Measurements from ENCODE around the gene CUX1.
"Not testable (repeated sequence)": the region's sequence is repeated elsewhere in the genome, so short reads cannot be mapped to it uniquely, and the experiment has no call there.

The CUX1 gene

DNA sequence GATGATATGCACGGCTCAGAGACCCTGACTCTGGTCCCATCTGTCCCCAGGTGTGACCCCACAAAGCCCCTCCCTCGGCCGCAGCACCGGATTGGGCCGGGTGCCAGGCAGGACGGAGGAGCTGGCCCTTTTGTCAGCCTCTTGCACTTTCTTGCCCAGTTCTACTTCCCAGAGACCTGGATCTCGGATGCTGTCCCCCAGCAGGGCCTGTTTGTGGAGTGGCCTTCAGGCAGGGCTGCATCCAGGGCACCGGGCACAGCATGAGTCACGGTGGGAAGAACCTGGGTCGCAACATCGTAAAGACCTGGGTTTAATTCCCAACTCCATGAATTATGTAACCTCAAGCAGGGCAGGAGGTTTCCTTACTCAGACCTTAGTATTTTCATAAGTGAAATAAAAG is 310.9 kb downstream of the CUX1 start:
- Histone ChIP-seq H3K9ac (ENCODE audit: low read length) (no peak overlapping the region), H3K27me3 (ENCODE audit: control insufficient read depth, insufficient read depth, low read length) (no peaks in the 10 kb centered on the region), H3K4me3 (ENCODE audit: low read length) (no peak overlapping the region), H3K27ac (ENCODE audit: low read depth, low read length) (no peak overlapping the region), H3K36me3 (ENCODE audit: control insufficient read depth, insufficient read depth, low read length) (no peaks in the 10 kb centered on the region), H3K4me1 (ENCODE audit: control insufficient read depth, insufficient read depth, low read length) (peaks cover 2% of the 10 kb centered on the region)

DNA sequence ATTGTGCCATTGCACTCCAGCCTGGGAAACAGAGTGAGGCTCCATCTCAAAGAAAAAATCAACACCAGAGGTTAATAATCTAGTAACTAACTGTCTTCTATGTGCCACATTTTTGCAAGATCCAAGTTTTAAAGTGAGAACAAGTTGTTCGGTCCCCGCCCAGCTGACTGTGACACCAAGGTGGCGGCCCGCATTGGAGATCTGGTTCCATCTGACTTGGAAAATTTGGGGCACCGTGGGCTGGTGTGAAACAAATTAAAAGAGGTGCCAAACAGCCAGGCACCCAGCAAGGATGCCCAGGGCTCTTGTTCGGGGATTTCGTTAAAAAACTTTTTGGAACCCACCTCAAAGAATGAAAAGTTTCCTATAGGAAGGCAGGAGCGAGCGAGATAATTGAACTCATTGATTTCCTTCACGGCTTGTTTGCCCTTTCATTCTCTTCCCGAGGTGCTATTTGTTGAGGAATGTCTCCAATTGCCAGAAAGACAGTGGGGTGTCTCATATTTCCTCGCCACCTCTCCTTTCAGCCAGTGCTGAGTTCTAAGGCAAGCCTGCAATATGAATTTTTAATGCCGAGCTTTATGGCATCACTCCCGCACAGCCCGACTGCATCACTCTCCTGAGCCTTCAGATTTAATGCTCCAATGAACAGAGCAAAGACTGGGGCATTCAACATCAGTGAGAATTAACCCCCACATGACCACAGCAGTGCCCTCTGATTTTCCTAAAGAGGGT is 312.4 kb downstream of the CUX1 start:
- no peaks in the 10 kb centered on the region for H3K27me3 ChIP-seq (ENCODE audit: control insufficient read depth, insufficient read depth, low read length)
- no peak overlapping the region for H3K4me3 ChIP-seq (ENCODE audit: low read length)
- no peaks in the 10 kb centered on the region for H3K36me3 ChIP-seq (ENCODE audit: control insufficient read depth, insufficient read depth, low read length)
- no peak overlapping the region for H3K9ac ChIP-seq (ENCODE audit: low read length)
- H3K27ac ChIP-seq (ENCODE audit: low read depth, low read length) = no peak overlapping the region
- peaks cover 2% of the 10 kb centered on the region for H3K4me1 ChIP-seq (ENCODE audit: control insufficient read depth, insufficient read depth, low read length)

DNA sequence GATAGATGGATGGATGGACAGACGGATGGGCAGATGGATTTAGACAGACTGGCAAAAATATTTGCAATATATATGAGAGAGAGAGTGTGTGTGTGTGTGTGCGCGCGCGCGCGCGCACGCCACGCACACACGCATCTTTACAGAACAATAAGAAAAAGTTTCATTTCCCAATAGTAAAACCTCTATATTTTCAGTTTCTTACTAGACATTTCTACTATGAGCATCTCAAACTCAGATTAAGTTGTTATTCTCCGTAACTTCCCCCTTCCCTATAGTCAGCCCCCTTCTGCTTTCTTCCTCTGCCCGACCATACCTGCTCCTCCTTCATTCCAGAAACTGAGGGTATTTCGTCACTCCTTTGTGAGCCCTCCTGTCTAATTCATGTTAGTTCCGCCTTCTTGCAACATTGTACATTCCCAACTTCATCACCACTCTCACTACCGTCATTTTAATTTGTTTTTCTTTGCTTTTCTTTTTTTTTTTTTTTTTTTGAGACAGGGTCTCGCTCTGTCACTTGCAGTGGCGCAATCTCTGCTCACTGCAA is 314.9 kb downstream of the CUX1 start:
- H3K36me3 ChIP-seq (ENCODE audit: control insufficient read depth, insufficient read depth, low read length) = no peaks in the 10 kb centered on the region
- H3K9ac ChIP-seq (ENCODE audit: low read length) = no peak overlapping the region
- H3K27ac ChIP-seq (ENCODE audit: low read depth, low read length) = no peak overlapping the region
- no peaks in the 10 kb centered on the region for H3K4me1 ChIP-seq (ENCODE audit: control insufficient read depth, insufficient read depth, low read length)
- no peaks in the 10 kb centered on the region for H3K27me3 ChIP-seq (ENCODE audit: control insufficient read depth, insufficient read depth, low read length)
- H3K4me3 ChIP-seq (ENCODE audit: low read length) = no peak overlapping the region

DNA sequence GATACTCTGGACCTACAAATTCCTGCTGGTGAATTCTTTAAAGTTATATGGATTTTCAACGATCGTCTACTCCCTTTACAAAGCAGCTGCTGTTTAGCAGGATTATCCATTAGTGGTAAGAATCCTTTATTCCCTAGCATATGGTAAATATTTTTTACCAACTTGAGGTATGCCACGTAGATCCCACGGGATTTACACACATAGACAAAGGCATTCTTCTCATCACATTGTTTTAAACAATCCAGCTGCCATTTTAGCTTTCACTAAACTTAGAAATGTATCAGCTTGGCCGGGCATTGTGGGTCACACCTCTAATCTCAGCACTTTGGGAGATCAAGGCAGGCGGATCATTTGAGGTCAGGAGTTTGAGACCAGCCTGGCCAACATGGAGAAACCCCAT is 321.2 kb downstream of the CUX1 start:
- no peak overlapping the region for H3K9ac ChIP-seq (ENCODE audit: low read length)
- H3K27ac ChIP-seq (ENCODE audit: low read depth, low read length) = no peak overlapping the region
- no peaks in the 10 kb centered on the region for H3K4me1 ChIP-seq (ENCODE audit: control insufficient read depth, insufficient read depth, low read length)
- H3K36me3 ChIP-seq (ENCODE audit: control insufficient read depth, insufficient read depth, low read length) = no peaks in the 10 kb centered on the region
- H3K27me3 ChIP-seq (ENCODE audit: control insufficient read depth, insufficient read depth, low read length) = no peaks in the 10 kb centered on the region
- H3K4me3 ChIP-seq (ENCODE audit: low read length) = no peak overlapping the region

DNA sequence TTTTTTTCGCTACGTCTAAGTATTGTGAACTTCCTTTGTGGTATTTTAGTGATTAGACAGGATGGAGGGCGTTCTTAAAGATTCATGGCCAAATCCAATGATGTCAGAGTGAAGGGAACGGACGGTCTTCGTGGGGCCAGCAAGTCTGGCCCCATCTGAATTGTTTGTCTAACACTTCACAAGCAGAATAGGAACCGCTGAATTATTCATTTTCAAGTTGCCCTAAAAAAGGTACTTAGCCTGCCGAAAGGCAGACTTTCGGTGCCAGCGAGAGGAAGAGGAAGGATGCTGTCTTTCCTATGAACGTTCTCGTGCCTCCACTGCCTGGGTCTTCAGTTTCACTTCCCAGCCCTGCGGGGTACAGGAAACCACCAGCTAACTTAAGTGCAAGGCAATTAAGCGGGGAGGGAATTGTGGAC is 323.5 kb downstream of the CUX1 start:
- no peaks in the 10 kb centered on the region for H3K36me3 ChIP-seq (ENCODE audit: control insufficient read depth, insufficient read depth, low read length)
- H3K4me3 ChIP-seq (ENCODE audit: low read length) = no peak overlapping the region
- H3K4me1 ChIP-seq (ENCODE audit: control insufficient read depth, insufficient read depth, low read length) = no peaks in the 10 kb centered on the region
- H3K9ac ChIP-seq (ENCODE audit: low read length) = no peak overlapping the region
- H3K27ac ChIP-seq (ENCODE audit: low read depth, low read length) = no peak overlapping the region
- H3K27me3 ChIP-seq (ENCODE audit: control insufficient read depth, insufficient read depth, low read length) = no peaks in the 10 kb centered on the region

DNA sequence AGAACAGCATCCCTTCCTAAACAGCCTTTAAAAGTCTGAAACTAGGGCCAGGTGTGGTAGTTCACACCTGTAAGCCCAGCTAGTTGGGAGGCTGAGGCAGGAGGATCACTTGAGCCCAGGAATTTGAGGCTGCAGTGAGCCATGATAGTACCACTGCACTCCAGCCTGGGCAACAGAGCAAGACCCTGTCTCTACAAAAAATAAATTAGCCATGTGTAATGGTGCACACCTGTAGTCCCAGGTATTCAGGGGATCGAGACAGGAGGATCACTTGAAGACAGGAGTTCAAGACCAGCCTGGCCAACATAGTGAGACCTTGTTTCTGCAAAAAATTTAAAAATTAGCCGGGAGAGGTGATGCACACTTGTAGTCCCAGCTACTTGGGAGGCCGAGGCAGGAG is 325.0 kb downstream of the CUX1 start:
- not testable (repeated sequence) for H3K4me3 ChIP-seq (ENCODE audit: low read length); H3K27me3 ChIP-seq (ENCODE audit: control insufficient read depth, insufficient read depth, low read length); H3K27ac ChIP-seq (ENCODE audit: low read depth, low read length); H3K9ac ChIP-seq (ENCODE audit: low read length); H3K36me3 ChIP-seq (ENCODE audit: control insufficient read depth, insufficient read depth, low read length); H3K4me1 ChIP-seq (ENCODE audit: control insufficient read depth, insufficient read depth, low read length)

DNA sequence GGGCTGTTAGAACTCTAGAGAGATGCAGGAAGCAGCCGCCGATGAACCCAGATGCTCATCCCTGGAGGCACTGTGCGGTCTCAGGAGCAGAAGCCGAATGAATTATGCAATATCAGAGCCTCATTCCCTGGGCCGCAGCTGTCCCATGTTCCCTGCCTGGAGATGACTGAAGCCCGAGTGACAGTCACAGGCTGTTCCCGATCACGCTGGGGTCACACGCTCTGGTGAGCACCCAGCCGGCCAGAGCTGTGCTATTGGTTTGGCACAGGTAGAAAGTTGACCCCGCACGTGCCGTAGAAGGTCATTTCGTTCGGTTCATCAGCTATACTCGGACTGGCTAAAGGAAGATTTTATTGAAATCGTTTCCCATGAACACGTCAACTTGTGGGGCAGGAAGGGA is 328.7 kb downstream of the CUX1 start:
- Histone ChIP-seq H3K27ac (ENCODE audit: low read depth, low read length) (no peak overlapping the region), H3K4me1 (ENCODE audit: control insufficient read depth, insufficient read depth, low read length) (no peaks in the 10 kb centered on the region), H3K4me3 (ENCODE audit: low read length) (no peak overlapping the region), H3K36me3 (ENCODE audit: control insufficient read depth, insufficient read depth, low read length) (no peaks in the 10 kb centered on the region), H3K27me3 (ENCODE audit: control insufficient read depth, insufficient read depth, low read length) (no peaks in the 10 kb centered on the region), H3K9ac (ENCODE audit: low read length) (no peak overlapping the region)

DNA sequence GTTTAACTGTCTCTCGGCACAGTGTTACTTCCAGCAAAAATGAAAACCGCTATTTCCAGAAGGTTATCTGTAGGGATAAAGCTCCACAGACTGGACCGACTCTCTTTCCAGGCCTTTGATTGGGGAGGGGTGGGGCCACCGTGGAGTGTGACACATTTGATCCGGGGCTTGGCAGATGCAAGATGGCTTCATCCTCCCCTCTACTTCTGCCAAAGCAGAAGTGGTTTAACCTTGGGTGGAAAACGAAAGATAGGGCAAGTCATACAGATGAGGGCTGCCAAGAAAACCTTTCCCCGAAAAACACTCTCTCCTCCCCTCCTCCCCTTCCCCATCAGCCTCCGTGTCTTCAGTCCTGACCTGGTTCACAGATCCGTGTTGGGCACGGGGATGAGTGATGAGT is 329.6 kb downstream of the CUX1 start:
- H3K4me1 ChIP-seq (ENCODE audit: control insufficient read depth, insufficient read depth, low read length) = no peaks in the 10 kb centered on the region
- no peak overlapping the region for H3K9ac ChIP-seq (ENCODE audit: low read length)
- no peak overlapping the region for H3K27ac ChIP-seq (ENCODE audit: low read depth, low read length)

DNA sequence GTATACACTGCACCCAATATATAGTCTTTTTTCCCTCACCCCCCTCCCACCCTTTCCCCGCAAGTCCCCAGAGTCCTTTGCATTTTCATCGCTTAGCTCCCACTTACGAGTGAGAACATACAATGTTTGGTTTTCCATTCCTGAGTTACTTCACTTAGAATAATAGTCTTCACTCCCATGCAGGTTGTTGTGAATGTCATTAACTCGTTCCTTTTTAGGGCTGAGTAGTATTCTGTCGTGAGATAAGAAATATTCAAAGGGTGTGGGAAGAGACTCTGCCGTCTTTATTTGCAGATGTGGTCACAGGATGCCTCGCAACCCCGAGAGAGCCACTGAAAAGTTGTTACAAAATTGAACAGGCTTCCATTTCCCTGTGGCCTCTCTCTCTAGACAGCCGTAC is 331.4 kb downstream of the CUX1 start:
- H3K4me3 ChIP-seq (ENCODE audit: low read length) = no peak overlapping the region
- H3K9ac ChIP-seq (ENCODE audit: low read length) = no peak overlapping the region
- peaks cover 6% of the 10 kb centered on the region for H3K4me1 ChIP-seq (ENCODE audit: control insufficient read depth, insufficient read depth, low read length)
- H3K27me3 ChIP-seq (ENCODE audit: control insufficient read depth, insufficient read depth, low read length) = no peaks in the 10 kb centered on the region
- no peaks in the 10 kb centered on the region for H3K36me3 ChIP-seq (ENCODE audit: control insufficient read depth, insufficient read depth, low read length)
- H3K27ac ChIP-seq (ENCODE audit: low read depth, low read length) = no peak overlapping the region

More for the DNA sequence above, 329.6 kb downstream of the CUX1 start:
- Histone ChIP-seq H3K36me3 (ENCODE audit: control insufficient read depth, insufficient read depth, low read length) (no peaks in the 10 kb centered on the region), H3K27me3 (ENCODE audit: control insufficient read depth, insufficient read depth, low read length) (no peaks in the 10 kb centered on the region), H3K4me3 (ENCODE audit: low read length) (no peak overlapping the region)

DNA sequence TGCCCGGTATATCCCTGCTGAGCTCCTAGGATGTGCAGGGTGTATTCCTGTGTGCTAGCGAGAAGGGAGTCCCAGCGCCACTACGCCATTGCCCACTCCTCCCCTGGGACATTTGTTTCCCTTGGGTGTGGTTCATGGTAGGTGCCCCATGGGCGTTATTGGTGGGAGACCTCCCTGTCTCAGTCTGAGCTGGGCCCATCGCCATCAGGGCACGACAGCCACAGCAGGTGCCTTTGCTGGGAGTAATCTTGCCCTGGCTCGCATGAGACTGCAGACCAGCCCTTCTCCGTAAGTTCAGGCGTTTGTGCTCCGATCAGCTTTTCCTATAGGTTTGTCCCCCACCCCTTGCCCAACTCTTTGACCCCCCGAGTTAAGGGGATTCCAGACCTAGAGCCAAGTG is 332.0 kb downstream of the CUX1 start:
- Histone ChIP-seq H3K36me3 (ENCODE audit: control insufficient read depth, insufficient read depth, low read length) (no peaks in the 10 kb centered on the region), H3K27me3 (ENCODE audit: control insufficient read depth, insufficient read depth, low read length) (no peaks in the 10 kb centered on the region), H3K9ac (ENCODE audit: low read length) (no peak overlapping the region), H3K4me1 (ENCODE audit: control insufficient read depth, insufficient read depth, low read length) (peaks cover 6% of the 10 kb centered on the region), H3K27ac (ENCODE audit: low read depth, low read length) (no peak overlapping the region), H3K4me3 (ENCODE audit: low read length) (no peak overlapping the region)

DNA sequence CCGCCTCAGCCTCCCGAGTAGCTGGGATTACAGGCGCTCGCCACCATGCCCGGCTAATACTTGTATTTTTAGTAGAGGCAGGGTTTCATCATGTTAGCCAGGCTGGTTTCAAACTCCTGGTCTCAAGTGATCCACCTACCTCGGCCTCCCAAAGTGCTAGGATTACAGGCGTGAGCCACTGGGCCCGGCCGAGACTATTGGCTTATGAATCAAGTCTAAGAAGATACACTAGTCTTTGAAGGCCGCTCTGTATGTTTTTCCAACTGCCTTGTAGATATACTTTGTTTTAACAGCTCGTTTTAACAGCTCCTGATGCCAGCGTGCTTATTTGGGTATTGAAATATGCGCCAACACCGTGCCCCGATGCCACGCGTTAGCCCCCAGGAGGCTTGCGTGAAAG is 332.8 kb downstream of the CUX1 start:
- Histone ChIP-seq H3K27ac (ENCODE audit: low read depth, low read length) (no peak overlapping the region), H3K9ac (ENCODE audit: low read length) (no peak overlapping the region), H3K4me1 (ENCODE audit: control insufficient read depth, insufficient read depth, low read length) (peaks cover 6% of the 10 kb centered on the region), H3K36me3 (ENCODE audit: control insufficient read depth, insufficient read depth, low read length) (no peaks in the 10 kb centered on the region), H3K4me3 (ENCODE audit: low read length) (no peak overlapping the region), H3K27me3 (ENCODE audit: control insufficient read depth, insufficient read depth, low read length) (no peaks in the 10 kb centered on the region)

DNA sequence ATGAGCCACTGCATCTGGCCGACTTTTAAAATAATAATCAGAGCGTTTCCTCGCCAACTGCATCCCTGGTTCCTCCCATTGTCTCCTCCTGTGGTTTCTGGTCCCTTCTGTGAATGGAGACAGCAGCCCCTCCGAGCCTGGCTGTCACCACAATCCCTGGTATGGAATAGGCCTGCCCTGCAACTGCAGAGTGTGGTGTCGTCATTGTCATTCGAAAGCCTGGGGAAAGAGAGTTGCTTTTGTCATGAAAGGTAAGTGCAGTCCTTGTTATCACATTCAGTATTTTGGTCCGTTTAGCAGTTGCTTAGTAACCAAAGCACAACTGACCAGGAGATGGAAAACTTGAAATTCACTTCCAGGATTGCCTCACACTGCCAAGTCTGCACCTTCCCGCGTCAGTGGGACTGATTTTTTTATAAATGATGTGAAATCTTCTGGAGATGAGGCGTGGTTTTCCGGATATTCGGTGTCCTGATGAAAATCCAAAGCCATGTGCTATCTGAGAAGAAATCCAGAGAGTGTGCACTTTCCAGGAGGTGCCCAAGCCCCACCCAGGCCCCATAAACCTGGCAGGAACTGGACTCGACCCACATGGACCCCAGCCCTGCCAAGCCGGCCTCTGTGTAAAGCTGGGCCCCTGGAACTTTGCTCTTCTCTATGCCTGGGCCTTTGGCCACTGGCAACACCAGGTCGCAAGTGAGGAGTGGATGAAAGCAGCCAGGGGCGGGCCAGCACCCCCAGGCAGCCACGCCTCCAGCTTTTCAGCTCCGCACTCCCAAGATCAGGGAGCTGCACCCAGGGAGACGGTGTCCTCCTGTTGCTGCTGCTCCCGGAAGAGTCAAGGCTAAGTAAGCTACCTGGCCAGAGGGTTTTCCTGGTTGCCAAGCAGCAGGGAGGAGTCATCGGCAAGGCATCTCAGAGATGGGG is 335.5 kb downstream of the CUX1 start:
- no peaks in the 10 kb centered on the region for H3K36me3 ChIP-seq (ENCODE audit: control insufficient read depth, insufficient read depth, low read length)
- no peak overlapping the region for H3K4me3 ChIP-seq (ENCODE audit: low read length)
- H3K4me1 ChIP-seq (ENCODE audit: control insufficient read depth, insufficient read depth, low read length) = peaks cover 6% of the 10 kb centered on the region
- no peak overlapping the region for H3K9ac ChIP-seq (ENCODE audit: low read length)
- no peaks in the 10 kb centered on the region for H3K27me3 ChIP-seq (ENCODE audit: control insufficient read depth, insufficient read depth, low read length)
- peak overlapping the region; percentile 53 for H3K27ac ChIP-seq (ENCODE audit: low read depth, low read length)

Measured in rectal smooth muscle tissue (tissue), 1 donor.